ENCODE data around the gene CD14.
"Not testable (repeated sequence)": the region's sequence is repeated elsewhere in the genome, so short reads cannot be mapped to it uniquely, and the experiment has no call there.

The CD14 gene

DNA sequence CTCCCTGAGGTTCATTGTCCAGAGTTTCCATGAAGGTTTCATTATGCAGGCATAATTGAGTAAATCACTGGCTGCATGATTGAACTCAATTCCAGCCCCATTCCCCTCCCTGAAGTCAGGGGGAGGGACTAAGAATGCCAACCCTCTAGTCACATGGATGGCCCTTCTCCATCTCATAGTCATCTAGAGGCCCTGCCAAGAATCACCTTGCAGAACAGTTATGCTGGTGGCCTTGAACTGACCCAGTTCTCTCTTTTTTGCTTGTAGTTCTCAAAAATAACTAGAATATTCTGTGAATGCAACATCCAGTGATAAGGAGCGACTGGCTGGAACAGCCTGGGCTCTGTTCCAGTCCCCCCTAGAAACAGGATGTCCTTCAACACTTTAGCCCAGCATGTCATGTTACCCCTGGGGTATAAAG is 36.6 kb downstream of the CD14 start:
- no peak for DNase-seq (ENCODE audit: low read depth in 1 of 2, low spot score in 1 of 2)

- no peak for DNase-seq (ENCODE audit: low read depth in 1 of 2, low spot score in 1 of 2)
Measured at GRCh38 chr5:140595538-140596300, 37.3 kb downstream of the CD14 start.

GRCh38 chr5:140594169-140594568 is 38.8 kb downstream of the CD14 start:
- DNase-seq (ENCODE audit: low read depth in 1 of 2, low spot score in 1 of 2) = no peak

DNA sequence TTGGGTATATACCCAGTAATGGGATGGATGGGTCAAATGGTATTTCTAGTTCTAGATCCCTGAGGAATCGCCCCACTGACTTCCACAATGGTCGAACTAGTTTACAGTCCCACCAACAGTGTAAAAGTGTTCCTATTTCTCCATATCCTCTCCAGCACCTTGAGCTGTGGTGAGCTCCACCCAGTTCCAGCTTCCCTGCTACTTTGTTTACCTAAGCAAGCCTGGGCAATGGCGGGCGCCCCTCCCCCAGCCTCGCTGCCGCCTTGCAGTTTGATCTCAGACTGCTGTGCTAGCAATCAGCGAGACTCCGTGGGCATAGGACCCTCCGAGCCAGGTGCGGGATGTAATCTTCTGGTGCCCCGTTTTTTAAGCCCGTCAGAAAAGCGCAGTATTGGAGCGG is 39.9 kb downstream of the CD14 start:
- not testable (repeated sequence) for DNase-seq (ENCODE audit: low read depth in 1 of 2, low spot score in 1 of 2)

GRCh38 chr5:140591747-140592372 is 41.1 kb downstream of the CD14 start:
- DNase-seq (ENCODE audit: low read depth in 1 of 2, low spot score in 1 of 2) = no peak

GRCh38 chr5:140590861-140591260 is 42.1 kb downstream of the CD14 start:
- DNase-seq (ENCODE audit: low read depth in 1 of 2, low spot score in 1 of 2) = no peak

- DNase-seq (ENCODE audit: low read depth in 1 of 2, low spot score in 1 of 2) = no peak
Measured at GRCh38 chr5:140588311-140589070, 44.5 kb downstream of the CD14 start.

- DNase-seq (ENCODE audit: low read depth in 1 of 2, low spot score in 1 of 2) = no peak
Measured at GRCh38 chr5:140587495-140587894, 45.5 kb downstream of the CD14 start.

Data from activated T-helper 1 cell treated with anti-CD3 and anti-CD28 coated beads, Interleukin-2, amount 50 U/mL, for 16 hours (primary cell).